ENCODE measurements around the gene SLAIN1. TPM values are rescaled to one million over a fixed set of nuclear protein-coding genes. Genes with fewer than 3 reads are reported as not detected.

The SLAIN1 gene
- total and polyA plus RNA-seq, 2 of the 8 experiments (the other 6 are each of a cell fraction or from before 2014, with no cell fraction given), result 35.0 to 37.7 TPM

DNA sequence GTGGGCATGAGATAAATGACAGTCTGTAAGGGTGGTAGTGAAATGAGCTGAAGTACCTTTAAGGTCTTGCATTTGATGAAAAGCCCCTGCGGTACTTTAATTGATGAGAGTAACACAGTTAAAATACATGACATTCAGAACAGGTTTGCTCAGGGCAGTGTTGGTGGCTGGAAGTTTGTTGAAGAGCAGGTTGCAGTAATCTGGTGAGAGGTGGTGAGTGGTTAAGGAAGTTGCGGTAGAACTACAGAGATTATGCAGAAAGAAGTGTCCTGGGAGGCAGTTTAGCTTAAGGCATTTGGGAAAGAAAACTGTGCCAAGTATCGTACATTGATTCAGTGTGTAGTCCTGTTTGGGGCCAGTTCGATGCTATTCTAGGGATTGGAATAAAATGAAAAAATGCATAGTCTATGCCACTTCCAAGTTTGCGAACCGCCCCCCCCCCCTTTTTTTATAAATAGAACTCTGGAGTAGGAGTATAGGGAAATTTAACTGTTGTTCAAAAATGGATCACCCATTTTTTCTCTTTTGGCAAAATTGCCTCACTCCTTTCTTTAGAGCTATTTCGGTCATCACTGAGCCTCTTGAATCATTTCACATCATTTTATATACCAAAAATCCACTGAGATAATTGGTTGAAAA lies 42.7 kb downstream of the SLAIN1 start:
- no peak overlapping the region for H4K8ac ChIP-seq (ENCODE audit: extremely low read depth, insufficient read depth, low read length)
- H4K5ac ChIP-seq (ENCODE audit: insufficient read length, low read depth, low read length), result no peak overlapping the region
- 91% methylated on average over 7 of the region's 7 CpGs; no CpG with 5 or more reads in 1 of the 2 experiments for WGBS, 2 experiments (ENCODE audit: extremely low coverage in 1 of 2, insufficient coverage in 1 of 2, insufficient read length in 1 of 2, insufficient replicate concordance in 2 of 2, low coverage in 1 of 2, low lambda C conversion rate in 2 of 2, missing lambda C conversion rate in 1 of 2)
- H2BK20ac ChIP-seq (ENCODE audit: low read length), result no peak overlapping the region
- DNase-seq (ENCODE audit: low read depth in 1 of 2, low spot score in 2 of 2), result no peak
- H2AFZ ChIP-seq (ENCODE audit: low read length), result no peak overlapping the region
- no peak overlapping the region for H2BK5ac ChIP-seq (ENCODE audit: low read depth, low read length)
- peaks cover 3 to 12% (median 10%) of the 10 kb centered on the region in 4 experiments for H3K36me3 ChIP-seq (ENCODE audit: control insufficient read depth in 2 of 4, insufficient read depth in 4 of 4, low read length in 3 of 4)
- FAIRE-seq, result no peak
- ChIA-PET CTCF (ENCODE audit: partially characterized antibody) (interaction anchor here (0.7 to 1.1 kb wide), 3 partner anchors 10 to 489 kb away, joined by 3 read pairs; no protein-coding TSS in a partner anchor), POLR2A (ENCODE audit: partially characterized antibody) (no interaction called here)
- H2BK120ac ChIP-seq (replicated peaks; ENCODE audit: low read depth, low read length), result no peak overlapping the region
- H3K9ac ChIP-seq (replicated peaks in 1 of 4; ENCODE audit: extremely low read depth in 1 of 4, low read depth in 3 of 4, low read length in 3 of 4), result no peak overlapping the region
- no peaks in the 10 kb centered on the region for H3K9me3 ChIP-seq (ENCODE audit: insufficient read depth in 2 of 2, low read depth in 1 of 2, low read length in 1 of 2)
- no peaks in the 10 kb centered on the region for H3K27me3 ChIP-seq (replicated peaks in 1 of 4; ENCODE audit: control insufficient read depth in 3 of 4, extremely low read depth in 1 of 4, insufficient read depth in 3 of 4, low read length in 3 of 4)
- H2BK15ac ChIP-seq (ENCODE audit: low read length), result no peak overlapping the region
- H3K79me1 ChIP-seq (ENCODE audit: low read depth, low read length), result peaks cover 6% of the 10 kb centered on the region
- no peak overlapping the region for H3K4ac ChIP-seq (replicated peaks; ENCODE audit: insufficient read length, low read depth, low read length)
- H2AK5ac ChIP-seq (ENCODE audit: low read depth, low read length), result no peak overlapping the region
- peaks cover 0 to 41% of the 10 kb centered on the region in 2 experiments; a peak in 2 of 4 replicates for H3K79me2 ChIP-seq (ENCODE audit: control insufficient read depth in 1 of 2, insufficient read depth in 2 of 2, low read length in 2 of 2)
- peaks cover 2 to 4% of the 10 kb centered on the region in 2 experiments for H4K20me1 ChIP-seq (replicated peaks in 1 of 2; ENCODE audit: control insufficient read depth in 1 of 2, insufficient read depth in 2 of 2, low read length in 2 of 2)
- TF ChIP-seq CREB1 (IDR thresholded peaks at IDR 0.05) (no peak), SIX5 (IDR thresholded peaks at IDR 0.05; ENCODE audit: low read depth, low read length) (no peak), SUZ12 (IDR thresholded peaks at IDR 0.05; ENCODE audit: low read length) (no peak), TEAD4 (IDR thresholded peaks at IDR 0.05; ENCODE audit: low read depth, low read length) (no peak), JUN (IDR thresholded peaks at IDR 0.05; ENCODE audit: low read depth, low read length) (no peak), TAF7 (optimal IDR thresholded peaks at IDR 0.05; ENCODE audit: borderline replicate concordance, low read depth, low read length) (no peak), POU5F1 (IDR thresholded peaks at IDR 0.05; ENCODE audit: low read depth, low read length) (no peak), CHD1 (IDR thresholded peaks at IDR 0.05; ENCODE audit: low read depth, low read length) (no peak), HDAC2 (IDR thresholded peaks at IDR 0.05; ENCODE audit: borderline replicate concordance in 1 of 2, low read depth in 2 of 2, low read length in 2 of 2) (no peak), HDAC6 (IDR thresholded peaks at IDR 0.05; ENCODE audit: low read depth, low read length) (no peak), EGR1 (IDR thresholded peaks at IDR 0.05; ENCODE audit: borderline replicate concordance, low read depth, low read length) (no peak), ASH2L (IDR thresholded peaks at IDR 0.05; ENCODE audit: low read length) (no peak), RFX5 (IDR thresholded peaks at IDR 0.05; ENCODE audit: borderline replicate concordance, low read depth, low read length) (no peak)
- no peak overlapping the region for H3K4me3 ChIP-seq (ENCODE audit: extremely low read depth in 1 of 4, insufficient read depth in 2 of 4, low read depth in 3 of 4, low read length in 4 of 4)
- no peak overlapping the region for H3K27ac ChIP-seq (ENCODE audit: low read depth, low read length)
- H3K23me2 ChIP-seq (ENCODE audit: low read depth, low read length), result no peaks in the 10 kb centered on the region
- H4K91ac ChIP-seq (replicated peaks; ENCODE audit: insufficient read length, low read length), result no peak overlapping the region
- H3K4me1 ChIP-seq (replicated peaks in 1 of 4; ENCODE audit: control insufficient read depth in 3 of 4, insufficient read depth in 4 of 4, low read length in 3 of 4), result peaks cover 0 to 2% (median 0%) of the 10 kb centered on the region in 4 experiments; a peak in 2 of 7 replicates
- H3K56ac ChIP-seq (replicated peaks; ENCODE audit: insufficient read length, low read depth, low read length), result no peak overlapping the region
- H2BK12ac ChIP-seq (ENCODE audit: low read depth, low read length), result no peak overlapping the region
- H3K18ac ChIP-seq (ENCODE audit: extremely low read depth, low read length), result no peak overlapping the region
- H3K4me2 ChIP-seq (ENCODE audit: insufficient read depth in 1 of 2, low read depth in 2 of 2, low read length in 2 of 2), result no peak overlapping the region
- H3K23ac ChIP-seq (ENCODE audit: insufficient read length), result no peak overlapping the region
- no peak overlapping the region for H3K14ac ChIP-seq (ENCODE audit: insufficient read length)

Data from H1 (cell line).